HepG2 (cell line): ENCODE results near the gene NTN3. TPM values are rescaled to one million over a fixed set of nuclear protein-coding genes. Genes with fewer than 3 reads are reported as not detected.
A peak's percentile ranks its signal among the peaks of the same experiment; 100 is the strongest.

Experiments
- DMAP1 ChIP-seq: IDR thresholded peaks from 2 replicates; pipeline ENCODE4 v1.6.1; 2016
- ELF1 ChIP-seq: sonication (generic); formaldehyde crosslinking; IDR thresholded peaks from 2 replicates; pipeline ENCODE4 v1.4.0; 2020; ENCODE audit warnings: missing genetic modification reagents
- GFI1 ChIP-seq: sonication (generic); formaldehyde crosslinking; IDR thresholded peaks from 2 replicates; pipeline ENCODE4 v1.5.0; 2020; ENCODE audit warnings: missing genetic modification reagents, mild to moderate bottlenecking, borderline replicate concordance
- HNF4A ChIP-seq: sonication (generic); formaldehyde crosslinking; IDR thresholded peaks from 2 replicates; pipeline ENCODE4 v1.4.0; 2020; ENCODE audit warnings: missing genetic modification reagents
- HNRNPL ChIP-seq: fragments of 200-400 bp; formaldehyde crosslinking; IDR thresholded peaks from 2 replicates; pipeline ENCODE4 v1.6.1; 2017; ENCODE audit warnings: mild to moderate bottlenecking, low read depth, low read length
- POLR2A ChIP-seq, 2 experiments: IDR thresholded peaks; 2 replicates each; pipeline ENCODE4 v1.6.1; 2011; ENCODE audit warnings: low read depth in 2 of 2, low read length in 2 of 2, mild to moderate bottlenecking in 1 of 2, moderate library complexity in 1 of 2; ENCODE audit not compliant: insufficient read depth in 1 of 2
- SAP130 ChIP-seq: IDR thresholded peaks from 2 replicates; pipeline ENCODE4 v1.6.1; 2016; ENCODE audit warnings: low read depth
- TEAD3 ChIP-seq: optimal IDR thresholded peaks from 2 replicates; pipeline ENCODE3; 2016; ENCODE audit warnings: borderline replicate concordance
- TRIM24 ChIP-seq: sonication (generic); formaldehyde crosslinking; IDR thresholded peaks from 2 replicates; pipeline ENCODE4 v1.8.0; 2022; ENCODE audit warnings: mild to moderate bottlenecking, missing genetic modification reagents
- ZBTB21 ChIP-seq: sonication (generic); formaldehyde crosslinking; IDR thresholded peaks from 2 replicates; pipeline ENCODE4 v1.4.0; 2020; ENCODE audit warnings: missing genetic modification reagents
- ZBTB38 ChIP-seq: sonication (generic); formaldehyde crosslinking; IDR thresholded peaks from 2 replicates; pipeline ENCODE4 v1.5.1; 2020; ENCODE audit warnings: mild to moderate bottlenecking, missing genetic modification reagents
- ZFP37 ChIP-seq: sonication (generic); formaldehyde crosslinking; IDR thresholded peaks from 2 replicates; pipeline ENCODE4 v1.4.0; 2020; ENCODE audit warnings: missing genetic modification reagents, borderline replicate concordance
- ZNF326 ChIP-seq: sonication (generic); formaldehyde crosslinking; IDR thresholded peaks from 2 replicates; pipeline ENCODE4 v1.4.0; 2020; ENCODE audit warnings: missing genetic modification reagents, borderline replicate concordance
- polyA plus RNA-seq, 8 experiments: library from polyadenylated mRNA; depleted of rRNA in 3 of 8; stranded (reverse) in 7 of 8; unstranded in 1 of 8; fragments of >200 nt; fragmentation: Illumina TruSeq in 4 of 8; extraction: Trizol in 4 of 8; gene quantifications; 2 replicates each; pipeline versions ENCODE4 v1.2.1 to v1.2.3, GENCODE V29; 2011 to 2016; ENCODE audit warnings: low read depth in 4 of 8, missing spikeins in 1 of 8, mixed read lengths in 1 of 8; ENCODE audit not compliant: insufficient read depth in 1 of 8
- total RNA-seq, 5 experiments: library from RNA; depleted of rRNA; stranded (reverse); fragments of >200 nt; fragmentation: Illumina TruSeq; extraction: Trizol; gene quantifications; 2 replicates each; pipeline ENCODE4 v1.2.3, GENCODE V29; 2016; ENCODE audit warnings: low read depth in 1 of 5
- TF ChIP-seq, protein P1 (sequence below): sonication (generic); formaldehyde crosslinking; IDR thresholded peaks from 2 replicates; pipeline ENCODE4 v1.5.0; 2020; ENCODE audit warnings: mild to moderate bottlenecking, missing genetic modification reagents
- TF ChIP-seq, protein P2 (sequence below): sonication (generic); formaldehyde crosslinking; conservative IDR thresholded peaks from 2 replicates; pipeline ENCODE4 v1.8.1; 2023; ENCODE audit warnings: missing genetic modification reagents
- TF ChIP-seq, protein P3 (sequence below), 2 experiments: fragments of 450-650 bp in 1 of 2; sonication (generic) in 1 of 2; formaldehyde crosslinking in 1 of 2; IDR thresholded peaks; 2 replicates each; pipeline versions ENCODE4 v1.6.1 to v1.8.0; 2016 to 2022; ENCODE audit warnings: antibody characterized with exemption in 1 of 2, mild to moderate bottlenecking in 1 of 2, missing genetic modification reagents in 1 of 2

The NTN3 gene
- total and polyA plus RNA-seq, 2 of the 13 experiments (the other 11 are each of a cell fraction or from before 2014, with no cell fraction given): 0.09 to 0.20 TPM

DNA sequence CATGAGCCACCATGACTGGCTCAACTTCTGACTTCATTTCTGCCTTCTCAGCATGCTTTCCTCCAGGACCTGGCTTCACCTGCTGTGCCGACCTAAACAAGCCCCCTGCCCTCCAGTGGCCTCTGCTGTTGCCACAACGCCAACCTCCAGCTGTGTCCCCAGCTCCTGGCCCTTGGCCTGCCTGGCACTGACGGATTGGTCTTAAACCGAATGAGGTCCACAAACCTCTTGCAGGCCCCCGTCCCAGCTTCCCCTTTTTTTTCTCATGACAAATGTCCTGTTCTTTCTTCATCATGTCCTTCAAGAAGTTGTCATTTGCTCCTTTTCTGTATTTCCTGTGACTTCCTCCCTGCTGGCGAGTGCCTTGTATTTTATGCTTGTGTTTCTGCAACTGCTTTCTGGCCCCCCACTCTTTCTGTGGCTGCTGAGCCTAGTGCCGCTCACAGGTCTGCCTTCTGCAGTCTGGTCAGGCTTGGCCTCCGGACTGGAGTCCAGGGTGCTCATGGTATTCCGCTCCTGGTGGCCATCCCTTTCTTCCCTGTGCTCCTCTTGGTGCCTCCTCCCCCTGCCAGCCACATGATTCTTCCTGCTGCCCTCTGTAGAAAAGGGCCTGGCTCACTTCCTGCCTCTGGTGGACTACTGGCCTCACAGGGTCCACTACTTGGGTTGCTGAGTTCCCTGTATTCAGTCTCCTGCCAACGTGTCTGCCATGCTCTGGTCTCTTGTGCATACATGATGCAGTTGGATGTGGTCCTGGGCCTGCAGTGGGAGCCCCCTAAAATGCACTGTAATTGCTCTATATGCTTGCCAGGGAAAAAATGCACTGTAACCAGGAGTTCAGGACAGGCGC is 45.5 kb downstream of the NTN3 start (continued):
- TF ChIP-seq, protein P1, sequence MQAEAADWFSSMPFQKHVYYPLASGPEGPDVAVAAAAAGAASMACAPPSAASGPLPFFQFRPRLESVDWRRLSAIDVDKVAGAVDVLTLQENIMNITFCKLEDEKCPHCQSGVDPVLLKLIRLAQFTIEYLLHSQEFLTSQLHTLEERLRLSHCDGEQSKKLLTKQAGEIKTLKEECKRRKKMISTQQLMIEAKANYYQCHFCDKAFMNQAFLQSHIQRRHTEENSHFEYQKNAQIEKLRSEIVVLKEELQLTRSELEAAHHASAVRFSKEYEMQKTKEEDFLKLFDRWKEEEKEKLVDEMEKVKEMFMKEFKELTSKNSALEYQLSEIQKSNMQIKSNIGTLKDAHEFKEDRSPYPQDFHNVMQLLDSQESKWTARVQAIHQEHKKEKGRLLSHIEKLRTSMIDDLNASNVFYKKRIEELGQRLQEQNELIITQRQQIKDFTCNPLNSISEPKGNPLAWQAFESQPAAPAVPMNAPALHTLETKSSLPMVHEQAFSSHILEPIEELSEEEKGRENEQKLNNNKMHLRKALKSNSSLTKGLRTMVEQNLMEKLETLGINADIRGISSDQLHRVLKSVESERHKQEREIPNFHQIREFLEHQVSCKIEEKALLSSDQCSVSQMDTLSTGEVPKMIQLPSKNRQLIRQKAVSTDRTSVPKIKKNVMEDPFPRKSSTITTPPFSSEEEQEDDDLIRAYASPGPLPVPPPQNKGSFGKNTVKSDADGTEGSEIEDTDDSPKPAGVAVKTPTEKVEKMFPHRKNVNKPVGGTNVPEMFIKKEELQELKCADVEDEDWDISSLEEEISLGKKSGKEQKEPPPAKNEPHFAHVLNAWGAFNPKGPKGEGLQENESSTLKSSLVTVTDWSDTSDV (CRISPR knock-in tag): no peak
- TF ChIP-seq GFI1 (CRISPR knock-in tag) (no peak), ZNF326 (CRISPR knock-in tag) (no peak), HNF4A (CRISPR knock-in tag) (peak; percentile 50), POLR2A (IDR thresholded peaks at IDR 0.05; ENCODE audit: insufficient read depth in 1 of 2, low read depth in 2 of 2, low read length in 2 of 2) (0 out of 4 replicates have a peak, but pooled peaks of 1 of the 2 experiments have one; percentile 17), TRIM24 (CRISPR knock-in tag) (no peak), ZFP37 (CRISPR knock-in tag) (no peak), SAP130 (CRISPR knock-in tag) (peak; percentile 75), ZBTB21 (CRISPR knock-in tag) (no peak), TEAD3 (CRISPR knock-in tag) (no peak), ELF1 (peak; percentile 18; the same call in 1 of the 2 replicates), ZBTB38 (CRISPR knock-in tag) (peak; percentile 82), HNRNPL (0 out of 2 replicates have a peak, but pooled peaks have one; percentile 31), DMAP1 (no peak)
- TF ChIP-seq, protein P2, sequence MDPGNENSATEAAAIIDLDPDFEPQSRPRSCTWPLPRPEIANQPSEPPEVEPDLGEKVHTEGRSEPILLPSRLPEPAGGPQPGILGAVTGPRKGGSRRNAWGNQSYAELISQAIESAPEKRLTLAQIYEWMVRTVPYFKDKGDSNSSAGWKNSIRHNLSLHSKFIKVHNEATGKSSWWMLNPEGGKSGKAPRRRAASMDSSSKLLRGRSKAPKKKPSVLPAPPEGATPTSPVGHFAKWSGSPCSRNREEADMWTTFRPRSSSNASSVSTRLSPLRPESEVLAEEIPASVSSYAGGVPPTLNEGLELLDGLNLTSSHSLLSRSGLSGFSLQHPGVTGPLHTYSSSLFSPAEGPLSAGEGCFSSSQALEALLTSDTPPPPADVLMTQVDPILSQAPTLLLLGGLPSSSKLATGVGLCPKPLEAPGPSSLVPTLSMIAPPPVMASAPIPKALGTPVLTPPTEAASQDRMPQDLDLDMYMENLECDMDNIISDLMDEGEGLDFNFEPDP (CRISPR knock-in tag): no peak
- TF ChIP-seq, protein P3, sequence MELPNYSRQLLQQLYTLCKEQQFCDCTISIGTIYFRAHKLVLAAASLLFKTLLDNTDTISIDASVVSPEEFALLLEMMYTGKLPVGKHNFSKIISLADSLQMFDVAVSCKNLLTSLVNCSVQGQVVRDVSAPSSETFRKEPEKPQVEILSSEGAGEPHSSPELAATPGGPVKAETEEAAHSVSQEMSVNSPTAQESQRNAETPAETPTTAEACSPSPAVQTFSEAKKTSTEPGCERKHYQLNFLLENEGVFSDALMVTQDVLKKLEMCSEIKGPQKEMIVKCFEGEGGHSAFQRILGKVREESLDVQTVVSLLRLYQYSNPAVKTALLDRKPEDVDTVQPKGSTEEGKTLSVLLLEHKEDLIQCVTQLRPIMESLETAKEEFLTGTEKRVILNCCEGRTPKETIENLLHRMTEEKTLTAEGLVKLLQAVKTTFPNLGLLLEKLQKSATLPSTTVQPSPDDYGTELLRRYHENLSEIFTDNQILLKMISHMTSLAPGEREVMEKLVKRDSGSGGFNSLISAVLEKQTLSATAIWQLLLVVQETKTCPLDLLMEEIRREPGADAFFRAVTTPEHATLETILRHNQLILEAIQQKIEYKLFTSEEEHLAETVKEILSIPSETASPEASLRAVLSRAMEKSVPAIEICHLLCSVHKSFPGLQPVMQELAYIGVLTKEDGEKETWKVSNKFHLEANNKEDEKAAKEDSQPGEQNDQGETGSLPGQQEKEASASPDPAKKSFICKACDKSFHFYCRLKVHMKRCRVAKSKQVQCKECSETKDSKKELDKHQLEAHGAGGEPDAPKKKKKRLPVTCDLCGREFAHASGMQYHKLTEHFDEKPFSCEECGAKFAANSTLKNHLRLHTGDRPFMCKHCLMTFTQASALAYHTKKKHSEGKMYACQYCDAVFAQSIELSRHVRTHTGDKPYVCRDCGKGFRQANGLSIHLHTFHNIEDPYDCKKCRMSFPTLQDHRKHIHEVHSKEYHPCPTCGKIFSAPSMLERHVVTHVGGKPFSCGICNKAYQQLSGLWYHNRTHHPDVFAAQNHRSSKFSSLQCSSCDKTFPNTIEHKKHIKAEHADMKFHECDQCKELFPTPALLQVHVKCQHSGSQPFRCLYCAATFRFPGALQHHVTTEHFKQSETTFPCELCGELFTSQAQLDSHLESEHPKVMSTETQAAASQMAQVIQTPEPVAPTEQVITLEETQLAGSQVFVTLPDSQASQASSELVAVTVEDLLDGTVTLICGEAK (IDR thresholded peaks at IDR 0.05): no peak
- TF ChIP-seq, protein P3 (CRISPR knock-in tag; IDR thresholded peaks at IDR 0.05): no peak
- TF ChIP-seq, all 625 proteins: peak for 22
